GM23338 (cell line): Measurements from ENCODE around the gene FANK1. TPM values are rescaled to one million over a fixed set of nuclear protein-coding genes. Genes with fewer than 3 reads are reported as not detected.

Experiments used
- ATAC-seq: fragments of 200-7000 bp; cut with Tn5 transposase; 3 replicates; pipeline ENCODE4 v1.9.1; 2020
- DNase-seq: peaks from one replicate; pipeline ENCODE4 v3.0.0-alpha.2; 2015; ENCODE audit warnings: low spot score
- H2AFZ ChIP-seq: fragments of 200-600 bp; sonication (generic); 2 replicates; pipeline ENCODE4 v1.8.0; 2016; ENCODE audit warnings: antibody characterized with exemption, mild to moderate bottlenecking, moderate library complexity
- H3F3A ChIP-seq: fragments of 200-600 bp; sonication (generic); replicated peaks from 2 replicates; pipeline ENCODE4 v1.8.0; 2017; ENCODE audit warnings: antibody characterized with exemption, mixed run types, low read depth
- H3K27ac ChIP-seq: fragments of 200-600 bp; sonication (generic); 2 replicates; pipeline ENCODE4 v1.6.1; 2016; ENCODE audit warnings: low read depth
- H3K27me3 ChIP-seq: fragments of 200-600 bp; sonication (generic); 2 replicates; pipeline ENCODE4 v1.8.0; 2016; ENCODE audit warnings: mild to moderate bottlenecking, mixed run types, moderate library complexity; ENCODE audit not compliant: insufficient read depth
- H3K36me3 ChIP-seq: fragments of 200-600 bp; sonication (generic); 2 replicates; pipeline ENCODE4 v1.8.0; 2016; ENCODE audit warnings: mild to moderate bottlenecking; ENCODE audit not compliant: insufficient read depth
- H3K4me1 ChIP-seq: fragments of 200-600 bp; sonication (generic); 2 replicates; pipeline ENCODE4 v1.8.0; 2016; ENCODE audit warnings: mild to moderate bottlenecking, moderate library complexity; ENCODE audit not compliant: insufficient read depth
- H3K4me2 ChIP-seq: fragments of 200-600 bp; sonication (generic); 2 replicates; pipeline ENCODE4 v1.7.1; 2017; ENCODE audit warnings: mixed run types
- H3K4me3 ChIP-seq: fragments of 200-600 bp; sonication (generic); 2 replicates; pipeline ENCODE4 v1.6.1; 2016; ENCODE audit warnings: mixed run types
- H3K79me2 ChIP-seq: fragments of 200-600 bp; sonication (generic); replicated peaks from 2 replicates; pipeline ENCODE4 v1.8.0; 2017; ENCODE audit warnings: mild to moderate bottlenecking; ENCODE audit not compliant: insufficient read depth
- H3K9me2 ChIP-seq: fragments of 200-600 bp; sonication (generic); 2 replicates; pipeline ENCODE4 v1.8.0; 2017; ENCODE audit not compliant: insufficient read depth
- H4K20me1 ChIP-seq: fragments of 200-600 bp; sonication (generic); replicated peaks from 2 replicates; pipeline ENCODE4 v1.8.0; 2017; ENCODE audit warnings: mild to moderate bottlenecking; ENCODE audit not compliant: insufficient read depth
- H3K27ac Mint-ChIP-seq: 2 replicates; pipeline ENCODE4 v1.8.0; 2020; ENCODE audit warnings: inconsistent platforms, mild to moderate bottlenecking, moderate library complexity, mixed read lengths
- H3K27me3 Mint-ChIP-seq: 3 replicates; pipeline ENCODE4 v1.8.0; 2022; ENCODE audit warnings: low read depth, mild to moderate bottlenecking, moderate library complexity, mixed read lengths, inconsistent platforms; ENCODE audit not compliant: insufficient read depth, poor library complexity
- H3K36me3 Mint-ChIP-seq: 3 replicates; pipeline ENCODE4 v1.8.0; 2021; ENCODE audit warnings: low read depth, mild to moderate bottlenecking, inconsistent platforms, moderate library complexity, mixed read lengths
- H3K4me1 Mint-ChIP-seq: 3 replicates; pipeline ENCODE4 v1.8.0; 2020; ENCODE audit warnings: mild to moderate bottlenecking, inconsistent platforms, mixed read lengths
- H3K4me3 Mint-ChIP-seq: 3 replicates; pipeline ENCODE4 v1.8.0; 2021; ENCODE audit warnings: moderate library complexity, mild to moderate bottlenecking, inconsistent platforms, mixed read lengths
- H3K9me3 Mint-ChIP-seq: 3 replicates; pipeline ENCODE4 v1.8.0; 2020; ENCODE audit warnings: moderate library complexity, mild to moderate bottlenecking, inconsistent platforms, mixed read lengths
- CREB1 ChIP-seq: fragments of 250-450 bp; sonication (Bioruptor Pico); IDR thresholded peaks from 2 replicates; pipeline ENCODE4 v1.5.0; 2020; ENCODE audit warnings: low read depth, mild to moderate bottlenecking, moderate library complexity
- EZH2 ChIP-seq: fragments of 200-600 bp; sonication (generic); IDR thresholded peaks from one replicate; pipeline ENCODE4 v1.8.0; 2017; ENCODE audit warnings: antibody characterized with exemption, mild to moderate bottlenecking, low read depth; ENCODE audit not compliant: unreplicated experiment
- POLR2AphosphoS5 ChIP-seq: IDR thresholded peaks from 2 replicates; pipeline ENCODE4 v1.6.1; 2016; ENCODE audit warnings: antibody characterized with exemption, low read depth
- STAT1 ChIP-seq: IDR thresholded peaks from one replicate; pipeline ENCODE4 v1.6.1; 2016; ENCODE audit warnings: antibody characterized with exemption; ENCODE audit not compliant: unreplicated experiment
- ZNF114 ChIP-seq: fragments of 250-450 bp; sonication (Bioruptor Pico); IDR thresholded peaks from 2 replicates; pipeline ENCODE4 v1.5.0; 2020; ENCODE audit warnings: mild to moderate bottlenecking, moderate library complexity
- ZNF331 ChIP-seq: fragments of 250-450 bp; sonication (Bioruptor Pico); IDR thresholded peaks from 2 replicates; pipeline ENCODE4 v1.5.0; 2020; ENCODE audit warnings: low read depth, mild to moderate bottlenecking, moderate library complexity
- polyA plus RNA-seq: library from polyadenylated mRNA; unstranded; fragments of >200 nt; fragmentation: Nextera tagmentation; extraction: Ambion mirVana; gene quantifications from 2 replicates; pipeline ENCODE4 v1.2.1, GENCODE V29; 2016
- total RNA-seq: library from RNA; depleted of rRNA; stranded (reverse); fragments of >200 nt; shearing (Covaris generic); gene quantifications from 2 replicates; pipeline ENCODE4 v1.2.3, GENCODE V29; 2014
- TF ChIP-seq, protein P1 (sequence below), 2 experiments: fragments of 200-600 bp in 1 of 2; sonication (generic) in 1 of 2; conservative IDR thresholded peaks; 2 replicates each; pipeline versions ENCODE4 v1.5.1 to v1.6.1; 2016 to 2017; ENCODE audit warnings: antibody characterized with exemption in 2 of 2, low read depth in 2 of 2, mild to moderate bottlenecking in 2 of 2, moderate library complexity in 1 of 2
- TF ChIP-seq, protein P2 (sequence below): IDR thresholded peaks from 2 replicates; pipeline ENCODE4 v1.6.1; 2016; ENCODE audit warnings: antibody characterized with exemption
- TF ChIP-seq, protein P3 (sequence below): IDR thresholded peaks from one replicate; pipeline ENCODE4 v1.6.1; 2018; ENCODE audit warnings: antibody characterized with exemption; ENCODE audit not compliant: unreplicated experiment

The FANK1 gene
- total and polyA plus RNA-seq, 2 experiments from 2014 or later = 0.37 to 0.69 TPM

DNA sequence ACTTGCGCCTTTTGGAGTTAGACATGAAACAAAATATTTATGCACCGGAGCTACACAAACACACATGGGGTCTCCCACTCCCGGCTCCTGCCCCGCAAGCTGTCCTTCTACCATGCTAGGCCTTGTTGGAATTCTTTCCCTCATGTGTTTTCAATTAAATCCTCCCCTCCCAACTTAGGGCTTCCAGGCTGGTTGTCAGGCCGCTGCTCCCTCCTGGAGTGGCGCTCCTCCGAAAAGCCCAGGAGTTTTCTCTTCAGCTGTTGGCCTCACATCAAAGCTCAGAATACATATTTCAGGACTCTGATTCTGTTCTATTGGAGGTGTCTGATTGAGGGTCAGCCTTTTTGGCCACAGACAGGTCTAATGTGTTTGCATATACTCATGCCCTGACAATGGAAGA lies 113.3 kb downstream of the FANK1 start (continued):
- TF ChIP-seq, protein P1, sequence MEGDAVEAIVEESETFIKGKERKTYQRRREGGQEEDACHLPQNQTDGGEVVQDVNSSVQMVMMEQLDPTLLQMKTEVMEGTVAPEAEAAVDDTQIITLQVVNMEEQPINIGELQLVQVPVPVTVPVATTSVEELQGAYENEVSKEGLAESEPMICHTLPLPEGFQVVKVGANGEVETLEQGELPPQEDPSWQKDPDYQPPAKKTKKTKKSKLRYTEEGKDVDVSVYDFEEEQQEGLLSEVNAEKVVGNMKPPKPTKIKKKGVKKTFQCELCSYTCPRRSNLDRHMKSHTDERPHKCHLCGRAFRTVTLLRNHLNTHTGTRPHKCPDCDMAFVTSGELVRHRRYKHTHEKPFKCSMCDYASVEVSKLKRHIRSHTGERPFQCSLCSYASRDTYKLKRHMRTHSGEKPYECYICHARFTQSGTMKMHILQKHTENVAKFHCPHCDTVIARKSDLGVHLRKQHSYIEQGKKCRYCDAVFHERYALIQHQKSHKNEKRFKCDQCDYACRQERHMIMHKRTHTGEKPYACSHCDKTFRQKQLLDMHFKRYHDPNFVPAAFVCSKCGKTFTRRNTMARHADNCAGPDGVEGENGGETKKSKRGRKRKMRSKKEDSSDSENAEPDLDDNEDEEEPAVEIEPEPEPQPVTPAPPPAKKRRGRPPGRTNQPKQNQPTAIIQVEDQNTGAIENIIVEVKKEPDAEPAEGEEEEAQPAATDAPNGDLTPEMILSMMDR (conservative IDR thresholded peaks at IDR 0.05; ENCODE audit: low read depth in 2 of 2) = no peak
- no peak for TF ChIP-seq ZNF331

DNA sequence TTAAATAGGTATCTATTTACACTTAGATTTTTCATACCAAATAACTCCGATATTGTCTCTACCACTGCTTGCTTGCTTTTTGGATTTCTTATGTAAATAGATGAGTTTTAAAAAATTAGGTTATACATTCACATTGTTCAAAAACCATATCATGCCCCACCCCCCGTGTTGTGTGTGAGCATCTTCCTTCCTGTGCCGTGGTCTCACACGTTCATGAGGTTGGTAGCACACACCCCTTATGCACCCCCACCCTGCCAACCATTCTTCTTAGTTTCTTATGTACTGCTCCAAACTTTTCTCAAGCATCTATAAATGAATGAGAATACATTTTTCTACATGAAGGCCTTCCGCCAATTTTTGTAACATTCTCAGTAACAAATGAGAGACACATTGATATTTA lies 115.6 kb downstream of the FANK1 start:
- no peak overlapping the region for H3K4me3 Mint-ChIP-seq
- no peaks in the 10 kb centered on the region for H3K9me3 Mint-ChIP-seq
- no peak overlapping the region for H3K27ac ChIP-seq
- H3K4me1 Mint-ChIP-seq = 0 out of 3 replicates have a peak, but pooled peaks cover 6% of the 10 kb centered on the region
- no peak overlapping the region for H2AFZ ChIP-seq
- no peaks in the 10 kb centered on the region for H3K36me3 Mint-ChIP-seq
- no peaks in the 10 kb centered on the region for H3K9me2 ChIP-seq
- no peaks in the 10 kb centered on the region for H3K27me3 ChIP-seq
- no peak for DNase-seq
- H3F3A ChIP-seq = no peaks in the 10 kb centered on the region
- H3K4me3 ChIP-seq = no peak overlapping the region
- TF ChIP-seq STAT1 = no peak
- no peaks in the 10 kb centered on the region for H3K36me3 ChIP-seq
- peaks cover 4% of the 10 kb centered on the region for H3K27me3 Mint-ChIP-seq
- H3K79me2 ChIP-seq = no peaks in the 10 kb centered on the region
- no peak overlapping the region for H3K27ac Mint-ChIP-seq
- no peaks in the 10 kb centered on the region for H3K4me1 ChIP-seq
- no peaks in the 10 kb centered on the region for H4K20me1 ChIP-seq
- no peak overlapping the region for H3K4me2 ChIP-seq
- no peak for ATAC-seq

DNA sequence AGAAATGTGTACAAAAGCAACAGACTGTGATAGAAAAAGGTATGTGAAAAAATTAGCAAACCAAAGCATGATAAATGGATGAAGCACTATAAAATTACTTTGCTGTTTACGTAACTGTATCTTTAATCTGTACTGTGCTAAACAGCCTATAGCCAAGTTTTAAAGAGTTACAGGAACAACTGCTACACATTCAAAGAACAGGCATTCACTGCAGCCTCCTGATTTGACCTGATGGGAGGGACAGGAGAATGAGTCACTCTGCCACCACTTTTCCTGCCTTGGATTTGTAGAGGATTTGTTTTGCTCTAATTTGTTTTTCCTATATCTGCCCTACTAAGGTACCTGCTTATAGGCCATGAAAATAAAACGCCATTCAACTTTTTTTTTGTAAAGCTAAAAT lies 116.1 kb downstream of the FANK1 start:
- ATAC-seq = no peak
- H3K79me2 ChIP-seq = no peaks in the 10 kb centered on the region
- no peaks in the 10 kb centered on the region for H3K36me3 Mint-ChIP-seq
- no peaks in the 10 kb centered on the region for H3K9me2 ChIP-seq
- no peak overlapping the region for H3K4me3 Mint-ChIP-seq
- no peak overlapping the region for H2AFZ ChIP-seq
- H4K20me1 ChIP-seq = no peaks in the 10 kb centered on the region
- H3K9me3 Mint-ChIP-seq = no peaks in the 10 kb centered on the region
- H3K4me1 ChIP-seq = no peaks in the 10 kb centered on the region
- H3K4me2 ChIP-seq = no peak overlapping the region
- H3K4me1 Mint-ChIP-seq = 0 out of 3 replicates have a peak, but pooled peaks cover 6% of the 10 kb centered on the region
- H3F3A ChIP-seq = no peaks in the 10 kb centered on the region
- H3K27ac Mint-ChIP-seq = no peak overlapping the region
- peaks cover 4% of the 10 kb centered on the region for H3K27me3 Mint-ChIP-seq
- H3K27me3 ChIP-seq = no peaks in the 10 kb centered on the region
- no peaks in the 10 kb centered on the region for H3K36me3 ChIP-seq
- H3K27ac ChIP-seq = no peak overlapping the region
- DNase-seq = no peak
- no peak overlapping the region for H3K4me3 ChIP-seq
- TF ChIP-seq POLR2AphosphoS5 (no peak), ZNF114 (CRISPR knock-in tag) (no peak), ZNF331 (no peak), EZH2 (no peak), CREB1 (CRISPR knock-in tag) (no peak)
- TF ChIP-seq, protein P2, sequence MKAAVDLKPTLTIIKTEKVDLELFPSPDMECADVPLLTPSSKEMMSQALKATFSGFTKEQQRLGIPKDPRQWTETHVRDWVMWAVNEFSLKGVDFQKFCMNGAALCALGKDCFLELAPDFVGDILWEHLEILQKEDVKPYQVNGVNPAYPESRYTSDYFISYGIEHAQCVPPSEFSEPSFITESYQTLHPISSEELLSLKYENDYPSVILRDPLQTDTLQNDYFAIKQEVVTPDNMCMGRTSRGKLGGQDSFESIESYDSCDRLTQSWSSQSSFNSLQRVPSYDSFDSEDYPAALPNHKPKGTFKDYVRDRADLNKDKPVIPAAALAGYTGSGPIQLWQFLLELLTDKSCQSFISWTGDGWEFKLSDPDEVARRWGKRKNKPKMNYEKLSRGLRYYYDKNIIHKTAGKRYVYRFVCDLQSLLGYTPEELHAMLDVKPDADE = no peak
- TF ChIP-seq, protein P3, sequence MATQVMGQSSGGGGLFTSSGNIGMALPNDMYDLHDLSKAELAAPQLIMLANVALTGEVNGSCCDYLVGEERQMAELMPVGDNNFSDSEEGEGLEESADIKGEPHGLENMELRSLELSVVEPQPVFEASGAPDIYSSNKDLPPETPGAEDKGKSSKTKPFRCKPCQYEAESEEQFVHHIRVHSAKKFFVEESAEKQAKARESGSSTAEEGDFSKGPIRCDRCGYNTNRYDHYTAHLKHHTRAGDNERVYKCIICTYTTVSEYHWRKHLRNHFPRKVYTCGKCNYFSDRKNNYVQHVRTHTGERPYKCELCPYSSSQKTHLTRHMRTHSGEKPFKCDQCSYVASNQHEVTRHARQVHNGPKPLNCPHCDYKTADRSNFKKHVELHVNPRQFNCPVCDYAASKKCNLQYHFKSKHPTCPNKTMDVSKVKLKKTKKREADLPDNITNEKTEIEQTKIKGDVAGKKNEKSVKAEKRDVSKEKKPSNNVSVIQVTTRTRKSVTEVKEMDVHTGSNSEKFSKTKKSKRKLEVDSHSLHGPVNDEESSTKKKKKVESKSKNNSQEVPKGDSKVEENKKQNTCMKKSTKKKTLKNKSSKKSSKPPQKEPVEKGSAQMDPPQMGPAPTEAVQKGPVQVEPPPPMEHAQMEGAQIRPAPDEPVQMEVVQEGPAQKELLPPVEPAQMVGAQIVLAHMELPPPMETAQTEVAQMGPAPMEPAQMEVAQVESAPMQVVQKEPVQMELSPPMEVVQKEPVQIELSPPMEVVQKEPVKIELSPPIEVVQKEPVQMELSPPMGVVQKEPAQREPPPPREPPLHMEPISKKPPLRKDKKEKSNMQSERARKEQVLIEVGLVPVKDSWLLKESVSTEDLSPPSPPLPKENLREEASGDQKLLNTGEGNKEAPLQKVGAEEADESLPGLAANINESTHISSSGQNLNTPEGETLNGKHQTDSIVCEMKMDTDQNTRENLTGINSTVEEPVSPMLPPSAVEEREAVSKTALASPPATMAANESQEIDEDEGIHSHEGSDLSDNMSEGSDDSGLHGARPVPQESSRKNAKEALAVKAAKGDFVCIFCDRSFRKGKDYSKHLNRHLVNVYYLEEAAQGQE = no peak
